ENCODE data around the gene RNF145.
"Not testable (repeated sequence)": the region's sequence is repeated elsewhere in the genome, so short reads cannot be mapped to it uniquely, and the experiment has no call there.

The RNF145 gene

DNA sequence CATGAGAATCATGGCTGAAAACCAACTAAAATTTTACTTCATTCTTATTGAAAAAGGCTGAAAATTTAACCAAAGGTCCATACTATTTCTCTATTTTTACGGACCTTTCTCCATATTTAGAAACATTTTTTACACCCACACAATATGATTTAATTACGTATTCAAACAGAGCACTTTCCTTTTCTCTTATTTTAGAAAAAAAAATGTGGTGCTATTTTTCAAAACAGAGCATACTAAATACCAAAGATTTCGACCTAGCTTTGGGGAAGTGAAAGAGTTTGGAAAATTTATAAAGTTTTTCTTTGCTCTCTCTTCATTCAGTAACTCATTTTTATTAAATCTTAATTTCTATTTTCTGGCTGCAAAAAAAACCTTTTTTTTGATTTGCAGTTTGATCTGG is 38.1 kb downstream of the RNF145 start:
- no peak overlapping the region for H3K4me3 ChIP-seq (ENCODE audit: low read depth, low read length)
- in situ Hi-C loops (cut with HindIII; ENCODE audit: low sequenced_read_pairs) = no loop called here
- TF ChIP-seq, protein P1, sequence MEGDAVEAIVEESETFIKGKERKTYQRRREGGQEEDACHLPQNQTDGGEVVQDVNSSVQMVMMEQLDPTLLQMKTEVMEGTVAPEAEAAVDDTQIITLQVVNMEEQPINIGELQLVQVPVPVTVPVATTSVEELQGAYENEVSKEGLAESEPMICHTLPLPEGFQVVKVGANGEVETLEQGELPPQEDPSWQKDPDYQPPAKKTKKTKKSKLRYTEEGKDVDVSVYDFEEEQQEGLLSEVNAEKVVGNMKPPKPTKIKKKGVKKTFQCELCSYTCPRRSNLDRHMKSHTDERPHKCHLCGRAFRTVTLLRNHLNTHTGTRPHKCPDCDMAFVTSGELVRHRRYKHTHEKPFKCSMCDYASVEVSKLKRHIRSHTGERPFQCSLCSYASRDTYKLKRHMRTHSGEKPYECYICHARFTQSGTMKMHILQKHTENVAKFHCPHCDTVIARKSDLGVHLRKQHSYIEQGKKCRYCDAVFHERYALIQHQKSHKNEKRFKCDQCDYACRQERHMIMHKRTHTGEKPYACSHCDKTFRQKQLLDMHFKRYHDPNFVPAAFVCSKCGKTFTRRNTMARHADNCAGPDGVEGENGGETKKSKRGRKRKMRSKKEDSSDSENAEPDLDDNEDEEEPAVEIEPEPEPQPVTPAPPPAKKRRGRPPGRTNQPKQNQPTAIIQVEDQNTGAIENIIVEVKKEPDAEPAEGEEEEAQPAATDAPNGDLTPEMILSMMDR (IDR thresholded peaks at IDR 0.05; ENCODE audit: low read depth, low read length, missing control alignments) = no peak
- no peak for DNase-seq (ENCODE audit: low read depth)

DNA sequence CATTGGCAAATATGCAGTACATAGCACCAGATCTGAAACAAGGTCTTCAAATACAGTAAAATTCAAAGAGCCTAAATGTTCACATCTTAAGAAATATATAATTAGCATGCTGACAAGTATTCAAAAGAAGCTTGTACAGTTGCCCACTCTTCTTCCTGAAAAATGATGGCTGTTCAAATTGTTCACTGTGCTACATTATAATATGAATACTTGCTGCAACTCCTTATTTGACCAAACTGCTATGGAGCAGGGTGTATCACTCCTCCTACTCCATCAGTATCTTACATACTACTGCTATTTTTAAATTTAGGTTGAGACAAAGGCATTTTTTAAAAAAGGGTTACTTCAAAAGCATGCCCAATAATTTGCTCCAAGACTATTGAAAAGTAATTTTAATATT is 39.3 kb downstream of the RNF145 start:
- TF ChIP-seq, protein P1 (IDR thresholded peaks at IDR 0.05; ENCODE audit: low read depth, low read length, missing control alignments) = no peak
- DNase-seq (ENCODE audit: low read depth) = no peak
- in situ Hi-C loops (cut with HindIII; ENCODE audit: low sequenced_read_pairs) = no loop called here
- H3K4me3 ChIP-seq (ENCODE audit: low read depth, low read length) = no peak overlapping the region

DNA sequence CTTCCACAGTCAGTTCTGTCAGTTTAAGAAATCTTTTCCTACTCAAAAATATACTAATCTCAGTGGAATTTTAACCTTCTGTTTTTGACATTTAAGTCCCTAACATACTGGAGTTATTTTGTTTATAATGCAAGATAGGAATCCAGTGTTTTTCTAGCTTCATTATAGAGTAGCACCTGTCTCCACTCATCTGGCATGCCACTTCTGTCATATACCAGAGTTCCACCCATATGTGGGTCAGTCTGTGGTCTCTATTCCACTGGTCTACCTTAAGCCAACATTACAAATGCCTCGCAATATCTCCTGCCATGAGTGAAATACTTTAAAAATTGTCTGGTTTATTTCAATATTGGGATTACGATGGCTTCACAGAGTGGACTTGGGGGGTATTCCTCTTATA is 42.9 kb downstream of the RNF145 start:
- DNase-seq (ENCODE audit: low read depth) = no peak
- in situ Hi-C loops (cut with HindIII; ENCODE audit: low sequenced_read_pairs) = no loop called here
- H3K4me3 ChIP-seq (ENCODE audit: low read depth, low read length) = no peak overlapping the region
- TF ChIP-seq, protein P1 (IDR thresholded peaks at IDR 0.05; ENCODE audit: low read depth, low read length, missing control alignments) = no peak

DNA sequence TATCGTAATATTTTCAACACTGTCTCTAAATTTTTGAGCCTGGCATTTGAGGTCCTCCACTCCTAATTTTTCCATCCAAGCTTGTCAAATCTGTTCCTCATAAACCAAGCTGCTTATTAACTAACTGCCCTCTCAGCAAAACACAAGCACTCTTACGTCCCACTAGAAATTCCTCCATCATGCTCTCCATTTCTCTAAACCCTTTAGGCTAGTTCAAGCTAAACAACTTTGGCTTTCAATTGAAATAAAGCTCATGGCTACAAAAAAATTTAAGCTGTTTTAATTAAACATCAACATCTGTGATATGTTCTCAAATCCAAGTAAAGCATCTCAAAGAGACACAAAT is 45.7 kb downstream of the RNF145 start:
- DNase-seq (ENCODE audit: low read depth) = no peak
- no peak overlapping the region for H3K4me3 ChIP-seq (ENCODE audit: low read depth, low read length)

DNA sequence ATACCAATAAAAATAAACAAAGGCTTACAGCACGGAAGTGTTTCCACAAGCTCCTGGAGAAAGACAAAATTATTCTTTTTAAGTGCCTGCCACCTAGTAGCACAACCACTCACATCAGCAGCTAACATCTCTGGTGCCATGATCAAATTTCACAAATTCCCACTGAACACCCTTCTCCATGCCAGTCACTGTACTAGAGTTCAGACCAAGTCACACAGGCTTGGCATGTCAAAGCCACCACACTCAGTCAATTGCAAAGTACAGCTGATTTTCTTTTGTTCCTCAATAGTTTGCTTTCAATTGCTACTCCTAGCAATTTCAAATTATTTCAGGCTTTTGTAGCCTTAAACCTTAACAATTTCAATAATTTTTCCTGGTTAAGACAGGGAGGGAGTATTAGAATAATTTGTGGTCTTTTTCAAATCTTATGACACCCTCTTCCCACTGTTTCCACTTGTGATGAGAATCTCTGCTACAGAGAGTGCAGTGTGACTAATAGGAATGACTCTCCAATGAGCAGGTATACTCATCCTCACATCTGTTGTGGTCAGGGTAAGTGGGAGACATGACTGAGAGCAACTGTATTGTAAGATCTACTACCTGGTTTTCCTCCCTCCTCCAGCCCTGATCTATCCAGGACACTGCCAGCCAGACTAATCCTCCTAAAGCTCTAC is 46.2 kb downstream of the RNF145 start:
- in situ Hi-C loops (cut with HindIII; ENCODE audit: low sequenced_read_pairs) = no loop called here
- peak; percentile 49 for DNase-seq (ENCODE audit: low read depth)
- TF ChIP-seq, protein P1 (IDR thresholded peaks at IDR 0.05; ENCODE audit: low read depth, low read length, missing control alignments) = no peak
- no peak overlapping the region for H3K4me3 ChIP-seq (ENCODE audit: low read depth, low read length)

More for the DNA sequence above, 45.7 kb downstream of the RNF145 start:
- TF ChIP-seq, protein P1 (IDR thresholded peaks at IDR 0.05; ENCODE audit: low read depth, low read length, missing control alignments) = no peak
- in situ Hi-C loops (cut with HindIII; ENCODE audit: low sequenced_read_pairs) = no loop called here

DNA sequence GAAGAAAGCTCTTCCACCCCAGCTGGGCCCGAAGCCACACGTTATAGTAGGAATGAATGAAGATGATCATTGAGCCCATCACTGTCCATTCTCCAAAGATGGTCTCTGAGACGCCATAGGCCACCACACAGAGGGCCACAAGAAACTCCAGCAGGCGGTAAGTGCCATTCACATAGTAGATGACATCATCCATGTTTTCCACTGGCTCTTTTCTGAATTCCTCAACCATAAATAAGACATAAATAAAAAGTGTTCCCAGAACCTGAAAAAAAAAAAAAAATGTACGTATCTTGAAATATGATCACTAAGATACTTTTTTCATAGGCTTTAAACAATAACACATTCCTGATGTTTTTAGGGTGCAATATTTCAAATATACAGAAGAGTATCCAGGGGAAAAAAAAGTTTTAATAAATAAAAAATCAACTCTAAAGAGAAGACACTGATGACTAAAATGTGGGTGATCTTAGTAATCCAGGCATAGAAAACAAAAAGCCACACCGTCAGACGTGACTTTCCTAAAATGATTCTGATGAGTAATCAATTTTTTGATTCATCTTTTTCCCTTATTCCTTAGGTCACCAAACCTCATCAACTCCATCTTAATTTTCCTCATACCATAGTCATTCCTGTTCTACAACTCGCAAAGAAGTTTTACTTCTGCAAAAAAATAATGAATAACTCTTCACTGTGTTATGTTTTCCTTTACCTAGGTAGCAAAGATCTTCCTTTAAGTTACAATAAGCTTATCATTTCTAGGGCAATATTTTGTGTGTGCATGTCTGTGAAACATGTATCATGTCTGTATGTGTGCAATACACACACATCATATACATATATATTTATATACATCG is 47.8 kb downstream of the RNF145 start:
- H3K4me3 ChIP-seq (ENCODE audit: low read depth, low read length) = no peak overlapping the region
- TF ChIP-seq, protein P1 (IDR thresholded peaks at IDR 0.05; ENCODE audit: low read depth, low read length, missing control alignments) = no peak
- DNase-seq (ENCODE audit: low read depth) = no peak
- in situ Hi-C loops (cut with HindIII; ENCODE audit: low sequenced_read_pairs) = no loop called here

DNA sequence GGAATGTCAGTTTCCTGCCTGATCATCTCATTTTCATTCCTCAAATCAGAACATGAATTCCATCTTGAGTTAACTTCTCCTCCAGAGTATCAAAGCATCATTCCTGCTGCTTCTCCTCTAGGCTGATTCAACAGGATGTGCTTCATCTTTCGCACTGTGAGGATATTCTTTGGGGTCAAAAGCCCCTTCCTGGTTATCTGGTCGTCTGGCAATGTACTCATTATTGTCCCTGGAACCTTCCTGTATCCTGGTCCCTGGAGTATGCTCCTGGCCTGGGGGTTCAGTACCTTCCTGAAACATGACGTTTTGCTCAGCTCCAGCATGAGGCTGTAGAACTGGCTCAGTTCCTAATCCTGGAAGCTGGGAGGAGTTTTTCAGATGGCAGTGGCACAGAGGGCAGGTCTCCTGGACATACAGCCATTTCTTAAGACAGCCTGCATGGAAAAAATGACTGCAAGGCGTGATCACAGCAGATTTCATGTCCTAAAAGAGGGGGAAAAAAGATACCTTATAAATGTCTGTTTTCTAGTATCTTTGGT is 50.7 kb downstream of the RNF145 start:
- in situ Hi-C loops (cut with HindIII; ENCODE audit: low sequenced_read_pairs); H3K4me3 ChIP-seq (ENCODE audit: low read depth, low read length); DNase-seq (ENCODE audit: low read depth): not testable (repeated sequence)

Measured in astrocyte of the cerebellum (primary cell).